Measurements from ENCODE around the gene IQSEC2. TPM values are rescaled to one million over a fixed set of nuclear protein-coding genes. Genes with fewer than 3 reads are reported as not detected.

The IQSEC2 gene
- total and polyA plus RNA-seq, 10 donors = 5.2 to 15.7 (median 8.5) TPM

DNA sequence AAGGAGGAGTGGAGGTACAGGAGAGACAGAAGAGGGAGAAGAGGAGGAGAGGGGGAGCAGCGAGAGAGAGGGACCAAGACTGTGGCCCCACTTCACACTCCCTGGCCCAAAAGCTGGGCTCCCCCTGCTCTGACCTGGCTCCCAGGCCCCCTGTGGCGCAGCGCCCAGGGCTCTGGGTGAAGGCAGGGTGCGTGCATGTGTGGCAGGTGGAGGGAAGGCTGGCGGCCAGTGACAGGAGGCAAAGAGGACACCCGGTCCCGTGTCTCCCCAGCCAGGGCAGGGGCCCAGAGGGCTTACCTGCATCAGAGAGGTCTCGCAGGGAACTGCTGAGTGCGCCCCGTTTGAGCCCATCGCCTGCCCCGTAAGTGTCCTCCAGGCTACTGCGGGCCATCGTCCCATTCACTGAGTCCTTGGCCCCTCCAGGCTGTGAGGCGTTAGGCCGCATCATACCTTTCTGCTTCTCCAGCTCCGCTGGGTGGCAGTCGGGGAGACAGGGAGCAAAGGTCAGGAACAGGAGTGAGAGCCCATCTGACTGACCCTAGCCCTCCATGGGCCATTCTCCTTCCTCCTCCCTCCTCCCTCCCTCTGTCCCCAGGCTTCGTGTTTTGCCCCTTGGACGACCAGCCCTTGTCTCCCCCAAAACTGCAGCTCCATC is 45.2 kb downstream of the IQSEC2 start:
- Histone ChIP-seq H3K27ac (no peak overlapping the region), H3K27me3 (replicated peaks in 1 of 7) (peaks cover 0 to 6% (median 0%) of the 10 kb centered on the region in 7 donors), H3K9me3 (no peaks in the 10 kb centered on the region), H3K36me3 (no peaks in the 10 kb centered on the region), H3K4me1 (no peaks in the 10 kb centered on the region), H3K4me3 (no peak overlapping the region)
- peak; percentile 56 for DNase-seq
- TF ChIP-seq, protein P1, sequence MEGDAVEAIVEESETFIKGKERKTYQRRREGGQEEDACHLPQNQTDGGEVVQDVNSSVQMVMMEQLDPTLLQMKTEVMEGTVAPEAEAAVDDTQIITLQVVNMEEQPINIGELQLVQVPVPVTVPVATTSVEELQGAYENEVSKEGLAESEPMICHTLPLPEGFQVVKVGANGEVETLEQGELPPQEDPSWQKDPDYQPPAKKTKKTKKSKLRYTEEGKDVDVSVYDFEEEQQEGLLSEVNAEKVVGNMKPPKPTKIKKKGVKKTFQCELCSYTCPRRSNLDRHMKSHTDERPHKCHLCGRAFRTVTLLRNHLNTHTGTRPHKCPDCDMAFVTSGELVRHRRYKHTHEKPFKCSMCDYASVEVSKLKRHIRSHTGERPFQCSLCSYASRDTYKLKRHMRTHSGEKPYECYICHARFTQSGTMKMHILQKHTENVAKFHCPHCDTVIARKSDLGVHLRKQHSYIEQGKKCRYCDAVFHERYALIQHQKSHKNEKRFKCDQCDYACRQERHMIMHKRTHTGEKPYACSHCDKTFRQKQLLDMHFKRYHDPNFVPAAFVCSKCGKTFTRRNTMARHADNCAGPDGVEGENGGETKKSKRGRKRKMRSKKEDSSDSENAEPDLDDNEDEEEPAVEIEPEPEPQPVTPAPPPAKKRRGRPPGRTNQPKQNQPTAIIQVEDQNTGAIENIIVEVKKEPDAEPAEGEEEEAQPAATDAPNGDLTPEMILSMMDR (IDR thresholded peaks at IDR 0.05 in 8 of 11, conservative IDR thresholded peaks at IDR 0.05 in 3 of 11) = no peak
- TF ChIP-seq POLR2A (IDR thresholded peaks at IDR 0.05) = no peak
- TF ChIP-seq POLR2AphosphoS5 (IDR thresholded peaks at IDR 0.05) = no peak
- intact Hi-C loops (cut with DNase I; ENCODE audit: low total_unique reads) = no loop called here
- 80 to 98% (median 90%) methylated on average over 13 to 20 of the region's 20 CpGs for WGBS, 5 donors

DNA sequence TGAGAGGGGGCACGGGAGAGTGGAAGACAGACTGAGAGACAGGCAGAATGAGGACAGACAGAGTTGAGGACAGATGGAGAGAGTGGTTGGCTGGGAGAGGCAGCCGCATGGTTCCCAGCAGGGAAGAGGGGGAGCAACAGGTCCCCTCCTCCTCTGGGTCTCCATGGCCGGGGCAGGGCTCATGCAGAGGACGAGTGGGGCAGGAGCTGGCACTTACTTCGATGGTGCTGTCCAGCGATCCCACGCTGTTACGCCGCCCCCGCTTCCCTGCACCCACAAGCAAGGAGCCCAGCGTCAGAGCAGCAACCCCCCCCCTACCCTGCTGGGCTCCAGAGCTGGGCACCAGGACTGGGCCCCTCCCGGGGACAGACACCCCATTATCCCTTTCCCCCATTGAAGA is 45.8 kb downstream of the IQSEC2 start:
- Histone ChIP-seq H3K9me3 (no peaks in the 10 kb centered on the region), H3K27ac (no peak overlapping the region), H3K4me3 (no peak overlapping the region), H3K4me1 (no peaks in the 10 kb centered on the region), H3K36me3 (no peaks in the 10 kb centered on the region), H3K27me3 (replicated peaks in 1 of 7) (peaks cover 0 to 6% (median 0%) of the 10 kb centered on the region in 7 donors)
- intact Hi-C loops (cut with DNase I; ENCODE audit: low total_unique reads) = no loop called here
- DNase-seq = no peak
- WGBS, 5 donors = 73 to 93% (median 79%) methylated on average over 6 to 12 of the region's 12 CpGs
- no peak for TF ChIP-seq POLR2AphosphoS5 (IDR thresholded peaks at IDR 0.05)
- no peak for TF ChIP-seq POLR2A (IDR thresholded peaks at IDR 0.05)
- TF ChIP-seq, protein P1 (IDR thresholded peaks at IDR 0.05 in 8 of 11, conservative IDR thresholded peaks at IDR 0.05 in 3 of 11) = no peak

DNA sequence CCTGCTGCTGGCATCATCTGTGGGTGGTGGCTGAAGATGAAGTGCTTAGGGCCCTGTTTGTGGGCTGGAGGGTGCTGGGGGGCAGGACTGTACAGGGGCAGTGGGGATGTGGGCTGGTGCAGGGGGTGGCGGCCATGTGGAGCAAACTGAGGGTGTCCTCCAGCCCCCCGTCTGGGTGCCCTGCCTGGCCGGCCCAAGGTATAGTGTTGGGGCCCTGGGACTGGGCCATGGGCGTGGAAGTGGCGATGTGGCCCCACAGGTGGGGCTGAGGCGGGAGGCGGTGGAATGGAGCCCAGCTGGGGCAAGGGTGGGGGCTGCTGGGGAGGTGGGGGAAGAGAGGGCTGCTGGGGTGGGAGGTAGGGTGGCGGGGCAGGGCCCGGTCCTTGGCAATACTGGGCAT is 46.9 kb downstream of the IQSEC2 start:
- Histone ChIP-seq H3K9me3 (no peaks in the 10 kb centered on the region), H3K4me3 (no peak overlapping the region), H3K27me3 (replicated peaks in 1 of 7) (peaks cover 0 to 6% (median 0%) of the 10 kb centered on the region in 7 donors), H3K4me1 (no peaks in the 10 kb centered on the region), H3K27ac (no peak overlapping the region), H3K36me3 (no peaks in the 10 kb centered on the region)
- DNase-seq = no peak
- 91 to 100% (median 94%) methylated on average over 1 to 9 of the region's 9 CpGs for WGBS, 5 donors
- intact Hi-C loops (cut with DNase I; ENCODE audit: low total_unique reads) = no loop called here
- TF ChIP-seq POLR2A (IDR thresholded peaks at IDR 0.05) (no peak), POLR2AphosphoS5 (IDR thresholded peaks at IDR 0.05) (no peak)
- TF ChIP-seq, protein P1 (IDR thresholded peaks at IDR 0.05 in 8 of 11, conservative IDR thresholded peaks at IDR 0.05 in 3 of 11) = no peak

DNA sequence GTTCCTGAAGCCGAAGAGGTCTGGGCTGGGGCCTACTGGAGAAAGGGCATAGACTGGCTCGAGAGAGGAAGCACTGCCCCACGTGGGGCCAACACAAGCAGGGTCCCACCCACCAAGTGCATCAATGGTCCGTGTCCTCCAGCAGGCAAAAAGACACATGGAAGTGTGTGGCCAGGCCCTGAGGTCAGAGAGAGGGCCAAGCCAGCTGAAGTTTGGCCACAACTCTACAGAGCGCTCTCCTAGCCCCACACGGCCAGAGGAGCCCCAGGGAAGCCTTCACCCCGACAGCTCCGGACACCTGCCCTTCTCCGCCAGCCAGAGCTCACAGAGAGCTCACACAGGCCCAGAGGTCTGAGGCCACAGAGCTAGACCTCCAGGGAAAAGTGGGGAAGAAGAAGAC is 47.8 kb downstream of the IQSEC2 start:
- H3K4me3 ChIP-seq = no peak overlapping the region
- TF ChIP-seq, protein P1 (IDR thresholded peaks at IDR 0.05 in 8 of 11, conservative IDR thresholded peaks at IDR 0.05 in 3 of 11) = no peak
- TF ChIP-seq POLR2AphosphoS5 (IDR thresholded peaks at IDR 0.05) (no peak), POLR2A (IDR thresholded peaks at IDR 0.05) (no peak)
- H3K36me3 ChIP-seq = no peaks in the 10 kb centered on the region
- no peak overlapping the region for H3K27ac ChIP-seq
- intact Hi-C loops (cut with DNase I; ENCODE audit: low total_unique reads) = no loop called here
- WGBS, 5 donors = 74 to 92% (median 85%) methylated on average over 5 to 9 of the region's 9 CpGs
- no peaks in the 10 kb centered on the region for H3K4me1 ChIP-seq
- peaks cover 0 to 6% (median 0%) of the 10 kb centered on the region in 7 donors for H3K27me3 ChIP-seq (replicated peaks in 1 of 7)
- H3K9me3 ChIP-seq = no peaks in the 10 kb centered on the region
- DNase-seq = peak; percentile 50
